Parathyroid adenoma (tissue), 2 donors: ENCODE measurements around the gene FRAS1.

Experiments used
- H2AFZ ChIP-seq: fragments of 300-600 bp; sonication (generic); one replicate; pipeline ENCODE4 v1.7.0; 2017; ENCODE audit warnings: antibody characterized with exemption, mild to moderate bottlenecking
- H3K27ac ChIP-seq: fragments of 300-600 bp; sonication (generic); one replicate; pipeline ENCODE4 v1.7.0; 2017
- H3K27me3 ChIP-seq: fragments of 300-600 bp; sonication (generic); one replicate; pipeline ENCODE4 v1.7.0; 2017; ENCODE audit warnings: low read length; ENCODE audit not compliant: control insufficient read depth, insufficient read depth
- H3K36me3 ChIP-seq: fragments of 300-600 bp; sonication (generic); one replicate; pipeline ENCODE4 v1.7.0; 2017; ENCODE audit warnings: low read length; ENCODE audit not compliant: control insufficient read depth, insufficient read depth
- H3K4me1 ChIP-seq: fragments of 300-600 bp; sonication (generic); one replicate; pipeline ENCODE4 v1.7.0; 2017; ENCODE audit warnings: control low read depth
- H3K4me2 ChIP-seq: fragments of 300-600 bp; sonication (generic); one replicate; pipeline ENCODE4 v1.7.0; 2017; ENCODE audit warnings: low read length
- H3K4me3 ChIP-seq: fragments of 300-600 bp; sonication (generic); one replicate; pipeline ENCODE4 v1.7.0; 2017; ENCODE audit warnings: low read depth, low read length
- H3K79me2 ChIP-seq: fragments of 300-600 bp; sonication (generic); one replicate; pipeline ENCODE4 v1.7.0; 2017; ENCODE audit warnings: control low read depth
- H3K9ac ChIP-seq: fragments of 300-600 bp; sonication (generic); one replicate; pipeline ENCODE4 v1.7.0; 2017; ENCODE audit warnings: mild to moderate bottlenecking
- H3K9me3 ChIP-seq: fragments of 300-600 bp; sonication (generic); one replicate; pipeline ENCODE4 v1.7.0; 2017; ENCODE audit warnings: low read length; ENCODE audit not compliant: control insufficient read depth
- CTCF ChIP-seq: fragments of 300-600 bp; sonication (generic); IDR thresholded peaks from one replicate; pipeline ENCODE4 v1.7.0; 2017; ENCODE audit warnings: antibody characterized with exemption, mild to moderate bottlenecking
- donor health status: primary hyperparathyroidism.

The FRAS1 gene

GRCh38 chr4:78312989-78313753 is 256.0 kb downstream of the FRAS1 start:
- Histone ChIP-seq H3K4me2 (no peak overlapping the region), H3K9ac (no peak overlapping the region), H2AFZ (no peak overlapping the region), H3K79me2 (no peaks in the 10 kb centered on the region), H3K27ac (no peak overlapping the region), H3K4me1 (no peaks in the 10 kb centered on the region), H3K4me3 (no peak overlapping the region), H3K36me3 (no peaks in the 10 kb centered on the region), H3K9me3 (no peaks in the 10 kb centered on the region), H3K27me3 (no peaks in the 10 kb centered on the region)
- no peak for TF ChIP-seq CTCF

GRCh38 chr4:78313754-78314120 is 256.6 kb downstream of the FRAS1 start:
- Histone ChIP-seq H3K9me3 (no peaks in the 10 kb centered on the region), H3K27ac (no peak overlapping the region)
- TF ChIP-seq CTCF = no peak

GRCh38 chr4:78318126-78318525 is 261.0 kb downstream of the FRAS1 start:
- no peak for TF ChIP-seq CTCF
- Histone ChIP-seq H2AFZ (no peak overlapping the region), H3K9ac (no peak overlapping the region), H3K4me1 (no peaks in the 10 kb centered on the region), H3K4me2 (no peak overlapping the region), H3K79me2 (no peaks in the 10 kb centered on the region), H3K4me3 (no peak overlapping the region), H3K36me3 (no peaks in the 10 kb centered on the region), H3K27me3 (no peaks in the 10 kb centered on the region), H3K9me3 (no peaks in the 10 kb centered on the region), H3K27ac (no peak overlapping the region)

More at GRCh38 chr4:78313754-78314120, 256.6 kb downstream of the FRAS1 start:
- Histone ChIP-seq H2AFZ (no peak overlapping the region), H3K4me3 (no peak overlapping the region), H3K4me1 (no peaks in the 10 kb centered on the region), H3K27me3 (no peaks in the 10 kb centered on the region), H3K79me2 (no peaks in the 10 kb centered on the region), H3K4me2 (no peak overlapping the region), H3K36me3 (no peaks in the 10 kb centered on the region), H3K9ac (no peak overlapping the region)

DNA sequence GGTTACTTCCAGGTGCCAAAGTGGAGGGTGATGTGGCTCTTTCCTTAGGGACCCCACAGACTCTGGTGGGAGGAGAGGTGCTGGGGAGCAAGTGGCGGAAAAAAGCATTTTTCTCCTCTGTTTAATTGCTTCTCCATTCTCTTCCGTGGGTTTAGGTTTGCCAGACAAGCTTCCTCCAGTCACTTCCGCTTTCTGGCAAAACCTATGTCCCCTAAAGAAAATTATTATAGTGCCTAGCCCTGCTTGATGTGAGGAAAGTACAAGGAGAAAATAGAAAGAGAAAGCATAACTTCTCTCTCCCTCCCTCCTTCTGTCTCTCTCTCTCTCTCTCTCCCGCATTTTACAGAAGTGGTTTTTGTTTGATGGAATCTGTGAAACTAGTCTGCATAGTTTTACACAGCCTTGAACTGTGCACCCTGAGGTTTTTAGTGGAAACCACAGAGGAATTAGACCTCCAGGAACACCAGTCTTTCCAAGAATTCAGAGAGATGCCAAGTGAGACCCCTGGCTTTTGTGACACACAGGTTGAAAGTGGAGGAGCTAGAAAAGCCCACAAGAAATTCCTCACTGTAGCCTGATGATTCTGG is 263.3 kb downstream of the FRAS1 start:
- no peak overlapping the region for H3K9ac ChIP-seq
- no peaks in the 10 kb centered on the region for H3K9me3 ChIP-seq
- H3K4me3 ChIP-seq = no peak overlapping the region
- H3K79me2 ChIP-seq = no peaks in the 10 kb centered on the region
- no peak for TF ChIP-seq CTCF
- H2AFZ ChIP-seq = no peak overlapping the region
- no peaks in the 10 kb centered on the region for H3K36me3 ChIP-seq
- H3K4me2 ChIP-seq = no peak overlapping the region
- H3K27ac ChIP-seq = no peak overlapping the region
- H3K27me3 ChIP-seq = no peaks in the 10 kb centered on the region
- H3K4me1 ChIP-seq = no peaks in the 10 kb centered on the region

GRCh38 chr4:78322032-78322431 is 264.9 kb downstream of the FRAS1 start:
- no peak overlapping the region for H3K9ac ChIP-seq
- TF ChIP-seq CTCF = no peak
- no peaks in the 10 kb centered on the region for H3K79me2 ChIP-seq
- no peaks in the 10 kb centered on the region for H3K9me3 ChIP-seq
- H3K4me1 ChIP-seq = no peaks in the 10 kb centered on the region
- H3K4me2 ChIP-seq = no peak overlapping the region
- no peak overlapping the region for H3K27ac ChIP-seq
- no peak overlapping the region for H3K4me3 ChIP-seq
- H2AFZ ChIP-seq = no peak overlapping the region
- H3K36me3 ChIP-seq = no peaks in the 10 kb centered on the region
- no peaks in the 10 kb centered on the region for H3K27me3 ChIP-seq
